Right atrium auricular region (tissue), 2 donors: ENCODE measurements around the gene PCA3. TPM values are rescaled to one million over a fixed set of nuclear protein-coding genes. Genes with fewer than 3 reads are reported as not detected.

Experiments used
- DNase-seq: peaks from one replicate; pipeline ENCODE4 v3.0.0-alpha.2; 2019; ENCODE audit warnings: low spot score
- H3K27ac ChIP-seq, 2 donors: fragments of 200-600 bp; sonication (generic); 1 replicate in 1 of 2; 2 replicates in 1 of 2; pipeline ENCODE4 v1.5.1; 2016 to 2019
- H3K27me3 ChIP-seq, 2 donors: fragments of 200-600 bp; sonication (generic); one replicate each; pipeline versions ENCODE4 v1.5.1 to v1.6.0; 2017 to 2019
- H3K36me3 ChIP-seq: fragments of 200-600 bp; sonication (generic); one replicate; pipeline ENCODE4 v1.5.1; 2016
- H3K4me1 ChIP-seq, 2 donors: fragments of 200-600 bp; sonication (generic); one replicate each; pipeline versions ENCODE4 v1.5.1 to v1.6.0; 2017 to 2019
- H3K4me3 ChIP-seq, 2 donors: fragments of 200-600 bp; sonication (generic); 1 replicate in 1 of 2; 2 replicates in 1 of 2; pipeline ENCODE4 v1.5.1; 2017 to 2019; ENCODE audit warnings: mild to moderate bottlenecking in 1 of 2, moderate library complexity in 1 of 2
- H3K9me3 ChIP-seq, 2 donors: fragments of 200-600 bp; sonication (generic); one replicate each; pipeline ENCODE4 v1.5.1; 2019
- CTCF ChIP-seq, 2 donors: fragments of 200-600 bp; sonication (generic); IDR thresholded peaks; one replicate each; pipeline ENCODE4 v1.5.1; 2019; ENCODE audit warnings: antibody characterized with exemption in 2 of 2
- total RNA-seq, 2 donors: library from RNA; depleted of rRNA; stranded (reverse); fragments of >200 nt; gene quantifications; one replicate each; pipeline ENCODE4 v1.1.0, GENCODE V29; 2016

The PCA3 gene
- total RNA-seq, 2 donors from 2014 or later = not detected

- Histone ChIP-seq H3K27ac (no peak overlapping the region), H3K4me3 (no peak overlapping the region), H3K36me3 (no peaks in the 10 kb centered on the region), H3K4me1 (no peaks in the 10 kb centered on the region), H3K9me3 (no peaks in the 10 kb centered on the region), H3K27me3 (no peaks in the 10 kb centered on the region)
- no peak for DNase-seq
- no peak for TF ChIP-seq CTCF (IDR thresholded peaks at IDR 0.05)
Observed at GRCh38 chr9:76793784-76794431, 29.7 kb downstream of the PCA3 start.

- Histone ChIP-seq H3K27me3 (no peaks in the 10 kb centered on the region), H3K4me3 (no peak overlapping the region), H3K4me1 (no peaks in the 10 kb centered on the region), H3K36me3 (no peaks in the 10 kb centered on the region), H3K27ac (no peak overlapping the region), H3K9me3 (no peaks in the 10 kb centered on the region)
- DNase-seq = no peak
- no peak for TF ChIP-seq CTCF (IDR thresholded peaks at IDR 0.05)
Observed at GRCh38 chr9:76796296-76796695, 32.1 kb downstream of the PCA3 start.

GRCh38 chr9:76798527-76798926 is 34.3 kb downstream of the PCA3 start:
- no peak for TF ChIP-seq CTCF (IDR thresholded peaks at IDR 0.05)
- Histone ChIP-seq H3K27me3 (no peaks in the 10 kb centered on the region), H3K4me1 (no peaks in the 10 kb centered on the region), H3K4me3 (no peak overlapping the region), H3K36me3 (no peaks in the 10 kb centered on the region), H3K9me3 (no peaks in the 10 kb centered on the region), H3K27ac (no peak overlapping the region)
- no peak for DNase-seq

GRCh38 chr9:76799473-76799872 is 35.2 kb downstream of the PCA3 start:
- H3K36me3 ChIP-seq = no peaks in the 10 kb centered on the region
- no peak for DNase-seq
- H3K9me3 ChIP-seq = no peaks in the 10 kb centered on the region
- H3K4me3 ChIP-seq = no peak overlapping the region
- no peaks in the 10 kb centered on the region for H3K4me1 ChIP-seq
- TF ChIP-seq CTCF (IDR thresholded peaks at IDR 0.05) = no peak
- no peaks in the 10 kb centered on the region for H3K27me3 ChIP-seq
- no peak overlapping the region for H3K27ac ChIP-seq

- Histone ChIP-seq H3K4me1 (no peaks in the 10 kb centered on the region), H3K36me3 (no peaks in the 10 kb centered on the region), H3K27ac (no peak overlapping the region), H3K9me3 (no peaks in the 10 kb centered on the region), H3K4me3 (no peak overlapping the region), H3K27me3 (no peaks in the 10 kb centered on the region)
- no peak for DNase-seq
- TF ChIP-seq CTCF (IDR thresholded peaks at IDR 0.05) = no peak
Observed at GRCh38 chr9:76800901-76801300, 36.7 kb downstream of the PCA3 start.

GRCh38 chr9:76803083-76803482 is 38.8 kb downstream of the PCA3 start:
- Histone ChIP-seq H3K4me3 (no peak overlapping the region), H3K27ac (no peak overlapping the region), H3K36me3 (no peaks in the 10 kb centered on the region), H3K27me3 (no peaks in the 10 kb centered on the region), H3K4me1 (no peaks in the 10 kb centered on the region), H3K9me3 (no peaks in the 10 kb centered on the region)
- TF ChIP-seq CTCF (IDR thresholded peaks at IDR 0.05) = no peak
- DNase-seq = no peak
